CD4-positive, alpha-beta T cell treated with Interleukin-2 at 100 ng/mL for 4 hours (primary cell): ENCODE data around the gene MAPK12.

Experiments
- DNase-seq: peaks from one replicate; pipeline ENCODE4 v3.0.0-alpha.2; 2020; ENCODE audit warnings: low spot score

MAPK12 gene

GRCh38 chr22:50267591-50268390 is 6.3 kb upstream of the MAPK12 start:
- DNase-seq = peak; percentile 45

- no peak for DNase-seq
These were observed 5.5 kb upstream of the MAPK12 start for GRCh38 chr22:50266994-50267393.

DNA sequence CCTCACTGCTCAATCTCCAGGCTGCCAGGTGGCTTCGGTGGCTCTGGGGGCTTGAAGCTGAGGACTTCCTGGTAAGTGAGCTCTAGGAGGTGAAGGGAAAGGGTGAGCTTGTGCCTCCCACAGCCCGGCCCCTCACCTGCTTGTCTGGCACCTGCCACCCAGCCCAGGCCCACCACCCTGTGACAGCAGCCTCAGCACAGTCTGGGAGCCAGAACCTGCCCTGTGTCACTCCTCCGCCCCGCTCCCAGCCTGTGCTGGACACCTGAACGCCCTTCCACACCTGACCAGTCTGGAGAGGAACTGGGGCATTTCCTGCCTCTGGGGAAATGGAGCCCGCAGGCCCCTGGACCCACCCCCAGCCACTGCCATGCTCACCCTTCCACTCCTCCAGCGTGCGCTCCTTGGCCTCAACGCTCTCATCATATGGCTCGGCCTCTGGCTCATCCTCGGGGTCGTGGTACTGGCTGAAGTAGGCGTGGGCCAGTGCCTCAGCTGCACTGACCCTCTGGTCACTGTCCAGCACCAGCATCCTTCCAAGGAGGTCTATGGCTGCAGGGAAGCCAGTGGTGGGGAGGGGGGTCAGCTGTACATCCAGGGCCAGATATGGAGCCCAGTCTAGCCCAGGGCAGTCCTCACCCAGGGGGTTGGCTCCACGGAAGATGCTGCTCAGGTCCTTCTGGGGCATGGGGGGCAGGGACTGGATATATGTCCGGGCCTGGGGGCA is 3.6 kb upstream of the MAPK12 start:
- no peak for DNase-seq

DNA sequence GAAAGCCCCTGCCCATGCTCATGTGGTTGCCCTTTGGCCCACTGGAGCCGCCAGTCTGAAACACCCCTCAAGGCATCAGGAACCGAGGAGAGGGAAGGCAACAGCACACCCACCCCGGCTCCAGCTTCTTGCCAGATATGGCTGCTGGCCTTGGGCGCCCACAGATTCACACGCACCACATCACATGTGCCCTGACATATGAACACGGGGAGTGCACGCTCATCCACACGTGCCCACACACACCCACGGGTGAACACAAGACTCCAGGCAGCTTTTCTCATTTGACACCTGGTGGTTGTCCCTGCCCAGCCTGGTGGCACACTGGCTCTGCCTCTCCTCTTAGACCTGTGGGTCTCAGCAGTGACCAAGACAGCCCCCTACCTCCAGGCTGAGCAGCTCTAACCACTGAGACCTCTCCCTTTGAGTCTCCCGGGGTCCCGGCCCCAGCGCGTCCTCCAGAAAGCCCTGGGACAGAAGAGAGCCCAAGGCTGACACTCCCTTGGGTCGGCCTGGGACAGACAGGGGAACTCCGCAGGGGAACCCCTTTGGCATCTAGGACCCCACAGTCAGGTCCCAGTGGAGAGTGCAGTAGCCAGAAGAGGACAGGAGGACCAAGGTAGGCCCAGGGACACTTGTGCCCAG is 2.7 kb upstream of the MAPK12 start:
- no peak for DNase-seq

- DNase-seq = no peak
These were observed 1.6 kb upstream of the MAPK12 start for GRCh38 chr22:50262973-50263617.

DNA sequence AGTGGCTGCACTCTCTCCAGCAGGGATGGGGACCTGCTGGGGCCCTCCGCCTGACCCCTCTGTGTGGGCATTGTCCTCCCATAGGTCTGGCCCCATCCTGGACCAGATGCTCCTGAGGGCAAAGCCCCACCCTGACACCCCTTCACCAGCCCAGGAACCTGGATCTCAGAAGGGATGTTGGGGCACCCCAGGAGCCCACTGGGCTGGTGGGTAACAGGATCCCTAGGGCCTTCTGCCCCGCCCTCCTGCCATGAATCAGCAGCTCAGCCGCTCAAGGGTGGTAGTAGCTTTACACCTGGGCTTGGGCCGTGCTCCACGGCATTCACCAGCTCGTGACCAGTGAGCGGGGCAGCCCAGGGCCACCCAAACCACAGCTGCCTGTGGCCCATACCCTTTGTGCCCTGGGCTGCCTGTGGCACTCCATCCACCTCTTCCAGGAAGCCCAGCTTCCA is 1.0 kb upstream of the MAPK12 start:
- no peak for DNase-seq

GRCh38 chr22:50260801-50261614 is 475 bp downstream of the MAPK12 start:
- DNase-seq = no peak

- no peak for DNase-seq
These were observed 1.1 kb downstream of the MAPK12 start for GRCh38 chr22:50260434-50260800.

DNA sequence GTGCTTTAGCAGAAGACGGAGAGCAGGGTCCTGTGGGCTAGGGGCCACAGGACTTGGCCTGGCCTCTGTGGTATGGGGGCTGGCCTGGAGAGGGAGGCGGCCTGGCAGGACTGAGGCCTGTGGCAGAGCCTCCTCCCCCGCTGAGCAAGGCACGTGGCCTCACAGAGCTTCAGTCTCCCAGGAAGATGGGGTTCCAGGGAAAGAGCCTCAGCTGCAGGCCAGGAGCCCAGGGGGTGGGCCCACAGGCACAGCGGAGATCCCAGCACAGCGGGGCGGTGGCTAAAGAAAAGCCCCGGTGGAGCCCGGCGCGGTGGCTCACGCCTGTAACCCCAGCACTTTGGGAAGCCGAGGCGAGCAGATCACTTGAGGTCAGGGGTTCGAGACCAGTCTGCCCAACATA is 2.2 kb downstream of the MAPK12 start:
- no peak for DNase-seq

- no peak for DNase-seq
These were observed 2.9 kb downstream of the MAPK12 start for GRCh38 chr22:50258361-50259292.

- DNase-seq = no peak
These were observed 3.8 kb downstream of the MAPK12 start for GRCh38 chr22:50257451-50258360.

- no peak for DNase-seq
These were observed 4.4 kb downstream of the MAPK12 start for GRCh38 chr22:50257041-50257440.

DNA sequence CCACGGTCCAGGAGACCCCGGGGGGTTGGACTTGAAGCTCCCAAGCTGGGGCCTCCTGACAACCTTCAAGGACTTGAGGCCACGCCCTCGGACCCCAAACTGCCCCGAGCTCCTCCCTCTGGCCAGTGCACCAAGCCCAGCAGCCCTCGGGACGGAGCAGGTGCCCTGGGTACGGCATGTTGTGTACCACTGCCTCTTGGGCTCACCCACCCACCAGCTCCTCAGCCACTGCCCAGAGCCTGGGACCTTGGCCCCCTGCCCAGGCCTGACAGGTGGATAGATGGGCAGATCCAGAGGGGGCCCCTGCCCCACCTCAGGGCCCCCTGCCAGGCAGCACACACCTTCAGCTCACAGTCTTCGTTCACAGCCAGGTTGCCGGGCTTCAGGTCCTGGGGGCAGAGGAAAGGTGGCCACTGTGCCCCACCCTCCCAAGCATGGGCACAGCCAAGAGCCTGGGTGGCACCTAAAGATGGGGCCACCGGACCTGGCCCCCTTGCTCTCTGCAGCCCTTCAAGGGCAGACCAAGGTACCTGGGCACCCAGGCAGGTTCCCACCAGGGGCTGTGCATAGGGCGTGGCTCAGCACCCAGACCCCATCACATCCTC is 5.1 kb downstream of the MAPK12 start:
- no peak for DNase-seq

GRCh38 chr22:50255607-50256006 is 5.9 kb downstream of the MAPK12 start:
- DNase-seq = no peak

- no peak for DNase-seq
These were observed 6.4 kb downstream of the MAPK12 start for GRCh38 chr22:50255099-50255498.

DNA sequence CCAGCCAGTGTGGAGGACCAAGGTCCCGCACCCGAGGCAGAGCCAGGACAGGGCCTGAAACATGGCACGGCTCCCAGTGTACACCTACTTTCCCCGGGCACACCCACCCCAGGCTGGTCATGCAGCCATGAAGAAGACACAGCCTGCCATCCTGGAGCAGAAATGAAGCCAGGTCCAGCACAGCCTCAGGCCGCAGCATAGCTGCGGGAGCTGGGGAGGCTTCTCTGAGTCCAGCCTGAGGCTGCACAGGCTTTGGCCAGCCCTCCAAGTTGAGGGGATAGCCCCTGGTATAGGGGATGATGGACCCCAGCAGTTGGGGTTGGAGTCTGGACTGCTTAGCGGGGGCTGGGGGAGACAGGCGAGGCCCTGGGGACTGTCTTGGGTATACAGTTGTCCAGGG is 7.5 kb downstream of the MAPK12 start:
- DNase-seq = no peak

DNA sequence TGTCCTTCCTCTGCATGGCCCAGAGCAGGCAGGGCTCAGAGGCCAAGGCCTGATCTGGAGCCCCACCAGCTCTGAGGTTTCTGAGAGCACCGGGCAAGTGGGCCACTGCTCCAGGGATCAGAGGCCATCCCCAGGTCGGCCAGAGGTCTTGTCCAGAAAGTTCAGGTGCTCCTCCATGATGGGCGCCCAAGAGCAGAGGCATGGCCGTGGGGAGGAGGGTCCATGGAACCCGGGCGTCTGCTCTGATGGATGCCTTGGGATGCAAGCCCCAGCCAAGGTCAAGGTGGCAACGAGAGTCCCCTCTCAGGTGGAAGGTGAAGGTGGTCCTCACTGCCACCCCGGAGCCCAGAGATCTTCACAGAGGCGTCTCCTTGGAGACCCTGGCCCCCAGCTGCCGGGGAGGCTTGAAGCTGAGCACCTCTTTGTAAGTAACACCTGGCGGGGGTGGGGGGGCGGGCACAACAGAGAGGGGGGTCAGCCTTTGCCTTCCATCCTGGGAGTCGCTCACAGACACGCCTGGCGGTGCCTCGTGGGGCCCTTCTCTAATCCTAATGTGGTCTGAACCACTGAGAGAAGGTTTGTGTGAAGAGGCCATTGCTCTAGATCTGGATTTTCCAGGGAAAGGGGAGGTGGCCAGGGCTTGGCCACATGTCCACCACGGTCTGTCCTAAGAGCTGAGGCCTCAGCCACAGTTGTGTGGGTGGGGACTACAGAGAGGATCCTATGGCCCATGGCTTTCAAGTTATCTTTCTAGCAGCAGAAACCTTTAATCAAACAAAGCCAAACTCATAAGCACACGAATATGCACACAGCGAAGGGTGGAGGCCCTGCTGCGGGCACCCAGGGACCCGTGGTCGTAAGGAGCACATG is 8.2 kb downstream of the MAPK12 start:
- no peak for DNase-seq
